GM18499 (cell line): ENCODE data around the gene RIC3.

Source experiments
- ATAC-seq: cut with Tn5 transposase; IDR thresholded peaks from one replicate; pipeline ENCODE4 v1.9.1; 2021; ENCODE audit warnings: moderate number of reproducible peaks; ENCODE audit not compliant: insufficient read depth, unreplicated experiment

RIC3 gene

DNA sequence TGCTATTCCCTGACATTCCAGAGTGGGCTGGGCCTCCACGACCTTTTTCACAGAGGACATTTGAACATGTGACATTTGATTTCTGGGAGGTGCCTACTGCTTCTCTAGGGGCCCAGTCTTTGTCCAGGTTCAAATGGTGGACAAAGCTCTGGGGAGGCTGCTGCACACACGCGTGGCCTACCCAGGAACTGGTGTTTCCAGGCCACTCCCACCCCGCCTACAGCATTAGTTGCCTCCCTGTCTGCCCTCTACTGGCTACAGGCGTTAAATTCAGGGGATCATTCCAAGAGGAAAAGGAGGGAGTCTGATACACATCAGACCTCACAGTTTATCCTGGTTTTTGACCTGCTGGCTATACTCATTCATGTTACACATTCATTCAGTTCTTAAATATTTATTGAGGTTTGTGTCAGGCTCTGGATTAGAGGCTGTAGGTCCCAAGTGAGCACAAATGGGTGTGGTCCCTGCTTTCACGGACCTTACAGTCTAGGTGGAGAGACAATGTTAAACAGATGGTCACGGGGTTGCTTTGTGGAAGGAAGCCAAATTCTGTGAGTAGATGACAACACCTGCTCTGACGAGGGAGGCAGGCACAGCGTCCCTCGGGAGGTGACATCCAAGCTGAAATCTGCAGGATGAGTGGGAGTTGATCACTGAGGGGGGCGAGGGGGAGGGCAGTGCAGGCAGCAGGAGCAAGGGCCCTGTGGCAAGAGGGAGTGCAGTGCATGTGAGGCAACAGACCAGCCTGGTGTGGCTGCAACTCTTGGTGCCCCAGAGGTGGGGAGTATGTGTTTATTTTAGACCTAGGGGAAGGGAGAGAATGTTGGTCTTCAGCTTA, 76.0 kb downstream of the RIC3 start:
- ATAC-seq = no peak

DNA sequence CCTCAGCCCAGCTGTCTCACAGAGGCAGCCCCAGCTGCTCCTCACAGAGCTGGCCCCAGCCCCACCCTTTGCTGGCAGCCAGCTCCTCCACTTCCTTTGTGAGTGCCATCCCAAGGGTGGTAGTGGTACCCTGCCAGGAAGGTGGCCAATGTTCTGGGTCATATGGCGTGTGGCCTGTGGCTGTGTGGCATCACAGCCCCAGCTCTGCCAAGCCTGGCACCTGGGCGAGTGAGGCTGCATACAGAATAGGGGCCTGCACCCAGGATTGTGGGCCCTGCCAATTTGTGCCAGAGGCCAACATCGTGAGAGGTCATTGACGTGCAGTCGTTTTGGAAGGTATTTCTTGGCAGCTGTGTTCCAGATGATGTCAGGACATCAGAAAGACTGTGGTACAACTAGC, 77.1 kb downstream of the RIC3 start:
- no peak for ATAC-seq

DNA sequence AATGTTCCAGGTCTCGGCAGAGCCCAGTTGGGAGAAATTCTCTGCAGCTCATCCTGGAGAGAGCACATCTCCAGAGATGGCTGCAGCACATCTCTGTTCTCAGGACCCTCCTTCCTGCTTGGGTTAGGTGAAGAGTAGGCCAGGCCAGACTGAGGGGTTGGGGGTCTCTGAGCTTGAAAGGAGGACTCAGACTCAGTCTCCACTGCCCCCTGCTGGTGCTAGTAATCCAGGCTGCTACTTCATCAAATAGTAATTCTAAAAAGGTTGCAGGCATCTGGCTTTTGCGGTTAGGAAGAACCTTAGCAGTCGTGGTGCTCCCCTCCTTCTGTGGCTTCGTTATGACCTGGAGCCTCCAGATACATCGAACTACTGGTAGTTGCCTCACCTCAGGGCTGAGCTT, 78.1 kb downstream of the RIC3 start:
- no peak for ATAC-seq

DNA sequence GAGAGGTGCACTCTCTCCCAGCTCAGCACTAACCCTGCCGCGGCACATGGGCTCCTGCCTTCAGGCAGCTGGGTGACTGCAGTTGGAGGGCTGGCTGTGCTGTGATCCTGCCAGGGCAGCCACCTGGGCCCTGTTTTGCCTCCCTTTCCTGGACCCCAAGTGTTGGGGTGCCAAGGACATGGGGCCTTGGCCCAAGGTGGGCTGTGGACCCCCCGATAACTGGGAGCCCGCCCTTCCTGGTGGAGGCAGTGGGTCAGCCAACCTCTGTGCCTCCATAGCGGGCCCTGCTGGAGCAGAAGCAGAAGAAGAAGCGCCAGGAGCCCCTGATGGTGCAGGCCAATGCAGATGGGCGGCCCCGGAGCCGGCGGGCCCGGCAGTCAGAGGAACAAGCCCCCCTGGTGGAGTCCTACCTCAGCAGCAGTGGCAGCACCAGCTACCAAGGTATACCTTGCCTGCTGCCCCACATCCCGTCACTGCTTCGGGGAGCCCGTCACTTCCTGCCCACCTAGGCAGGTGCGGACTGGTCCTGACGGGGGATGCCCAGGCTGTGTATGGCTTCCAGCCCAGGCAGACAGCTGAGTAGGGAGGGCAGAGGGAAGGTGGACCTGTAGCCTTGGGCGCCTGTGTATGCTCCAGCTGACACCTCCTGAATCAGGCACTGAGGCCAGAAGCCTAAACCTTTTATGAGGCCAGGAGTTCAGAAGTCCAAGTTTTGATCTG, 78.9 kb downstream of the RIC3 start:
- ATAC-seq = no peak

DNA sequence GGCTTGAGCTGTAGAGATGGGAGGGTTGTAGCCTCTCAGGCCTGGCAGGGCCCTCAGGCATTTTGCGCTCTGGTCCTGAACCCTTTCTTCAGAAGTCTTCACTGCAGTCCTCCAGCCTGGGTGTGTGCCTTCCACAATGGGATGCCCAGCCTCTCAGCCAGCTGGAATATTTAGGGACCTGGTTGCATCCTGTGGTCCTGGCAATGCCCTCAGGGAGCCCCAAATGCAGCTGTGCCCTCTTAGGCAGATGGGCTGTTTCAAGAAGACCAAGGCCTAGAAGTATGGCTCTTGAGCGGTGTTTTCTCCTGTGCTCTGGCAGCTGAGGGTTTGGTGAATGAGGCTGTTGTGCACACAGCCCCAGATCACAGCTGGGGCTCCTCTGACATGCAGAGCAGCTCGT, 81.1 kb downstream of the RIC3 start:
- ATAC-seq = no peak

DNA sequence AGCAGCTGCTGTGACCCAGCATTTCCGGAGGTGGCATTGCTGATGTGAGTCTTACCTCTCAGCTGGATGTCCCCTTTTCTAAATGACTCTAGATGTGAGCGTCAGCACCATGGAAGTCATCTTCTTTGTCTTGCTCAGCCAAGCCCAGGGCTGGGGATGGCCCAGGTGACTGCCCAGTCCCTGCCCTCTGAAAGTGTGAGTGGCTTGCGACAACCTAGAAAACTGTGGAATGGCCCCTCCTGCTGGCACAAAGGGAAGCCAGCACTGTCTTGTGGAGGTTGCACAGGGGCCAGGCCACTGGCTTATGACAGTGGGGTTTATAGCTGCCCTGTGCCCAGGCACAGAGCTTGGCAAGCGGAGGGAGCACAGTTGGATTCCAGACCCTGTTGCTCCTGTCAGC, 81.6 kb downstream of the RIC3 start:
- no peak for ATAC-seq

DNA sequence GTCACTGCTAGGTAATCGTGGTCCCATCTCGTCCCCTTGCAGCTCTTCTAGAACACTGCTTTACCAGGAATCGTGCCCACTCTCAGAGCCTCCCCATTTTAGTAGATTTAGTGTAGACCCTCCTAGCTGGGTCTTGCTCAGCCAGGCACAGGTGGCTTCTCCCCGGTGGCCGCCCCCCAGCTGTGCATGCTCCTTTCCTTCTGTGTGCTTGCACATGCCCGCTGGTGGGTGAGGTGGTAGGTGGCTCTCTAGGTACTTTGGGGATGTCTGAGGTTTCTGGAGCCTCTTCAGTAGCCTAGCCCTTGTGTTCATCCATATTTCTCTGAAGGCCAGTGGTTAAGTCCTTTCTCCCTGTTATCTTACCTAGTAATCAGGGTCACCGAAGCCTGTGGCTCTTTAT, 82.3 kb downstream of the RIC3 start:
- no peak for ATAC-seq

DNA sequence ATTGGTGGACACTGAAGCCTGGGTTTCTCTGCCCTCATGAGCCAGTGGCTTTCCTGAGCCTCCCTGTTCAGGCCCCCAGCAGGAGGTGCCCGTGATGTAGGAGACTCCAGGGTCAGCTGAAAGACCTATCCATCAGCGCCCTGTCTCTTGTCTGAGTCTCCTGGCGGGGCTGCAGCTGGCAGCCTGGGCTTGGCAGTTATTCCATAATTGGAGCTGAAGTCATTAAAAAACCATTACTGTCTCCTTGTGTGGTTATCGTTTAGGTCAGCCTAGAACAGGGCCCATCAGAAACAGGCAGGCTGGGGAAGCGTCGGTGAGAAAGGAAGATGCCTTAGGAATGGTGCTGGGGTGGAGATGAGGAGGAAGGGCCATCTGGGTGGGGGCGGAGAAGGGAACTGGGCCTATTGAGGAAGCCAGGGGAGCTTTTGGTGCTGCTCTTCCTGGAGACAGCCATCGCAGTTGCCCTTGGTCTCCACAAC, 82.8 kb downstream of the RIC3 start:
- ATAC-seq = no peak

DNA sequence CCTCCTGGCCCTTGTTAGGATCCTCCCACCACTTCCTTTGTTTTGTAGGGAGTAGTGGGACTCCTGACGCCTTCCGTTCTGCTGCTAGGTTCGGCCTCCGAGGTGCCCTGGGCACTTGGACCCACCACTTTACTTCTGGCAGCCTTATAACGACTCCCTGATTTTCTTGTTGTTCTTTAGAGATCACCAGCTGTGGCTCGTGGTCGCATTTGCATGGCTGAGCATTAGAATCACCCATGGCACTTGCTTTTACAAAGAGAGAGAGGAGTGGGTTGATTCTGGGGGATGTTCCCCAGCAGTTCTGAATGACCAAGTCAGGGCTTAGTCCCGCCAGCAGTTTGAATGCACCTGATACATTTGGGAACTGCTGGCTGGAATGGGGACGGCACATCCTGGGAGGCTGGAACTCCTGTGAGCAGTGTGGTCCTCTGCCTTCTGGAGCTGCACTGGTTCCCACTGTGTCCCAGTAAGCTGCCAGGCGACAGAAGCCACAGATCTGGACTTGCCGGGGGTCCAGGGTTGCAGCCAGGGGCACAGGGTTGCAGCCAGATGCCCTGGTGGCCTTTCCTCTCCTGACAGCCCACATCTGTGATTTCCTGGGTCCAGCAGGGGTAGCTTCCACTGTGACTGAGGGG, 83.7 kb downstream of the RIC3 start:
- ATAC-seq = no peak

DNA sequence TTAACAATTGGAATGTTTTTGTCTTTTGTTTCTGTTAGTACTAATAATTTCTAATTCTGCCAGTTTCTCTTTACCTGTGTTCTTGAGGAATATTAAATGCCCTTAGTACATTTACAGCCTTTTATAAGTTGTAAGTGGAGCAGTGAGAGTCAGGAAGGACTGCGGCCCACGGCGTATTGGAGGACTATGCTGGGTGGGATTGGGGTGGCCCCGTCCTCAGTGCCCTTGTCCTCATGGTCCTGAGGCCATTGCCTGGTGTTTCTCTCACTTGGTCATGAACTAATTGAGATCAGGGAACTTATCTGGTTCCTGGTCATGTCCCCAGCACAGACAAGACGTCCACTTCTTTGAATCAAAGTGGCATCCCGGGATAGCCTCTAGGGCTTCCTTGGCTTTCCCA, 84.5 kb downstream of the RIC3 start:
- no peak for ATAC-seq

DNA sequence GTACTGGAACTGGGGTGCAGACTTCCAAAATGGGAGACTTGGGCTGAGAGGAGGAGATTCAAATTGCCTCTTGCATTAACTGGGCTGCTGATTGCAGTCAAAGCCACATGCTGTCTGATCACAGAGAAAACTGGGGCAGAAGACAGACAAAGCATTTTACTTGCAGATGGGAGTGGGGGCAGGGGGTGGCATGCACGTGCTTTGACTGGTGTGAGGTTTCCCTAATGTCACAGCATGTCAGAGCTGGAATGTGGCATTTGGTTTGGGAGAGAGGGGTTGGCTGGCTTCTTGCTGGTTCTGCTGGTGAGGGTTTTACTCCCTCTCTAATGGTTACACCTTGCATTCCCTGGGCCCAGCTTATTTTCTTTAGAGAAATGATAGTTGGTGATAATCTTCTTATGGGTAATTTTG, 84.9 kb downstream of the RIC3 start:
- ATAC-seq = no peak

DNA sequence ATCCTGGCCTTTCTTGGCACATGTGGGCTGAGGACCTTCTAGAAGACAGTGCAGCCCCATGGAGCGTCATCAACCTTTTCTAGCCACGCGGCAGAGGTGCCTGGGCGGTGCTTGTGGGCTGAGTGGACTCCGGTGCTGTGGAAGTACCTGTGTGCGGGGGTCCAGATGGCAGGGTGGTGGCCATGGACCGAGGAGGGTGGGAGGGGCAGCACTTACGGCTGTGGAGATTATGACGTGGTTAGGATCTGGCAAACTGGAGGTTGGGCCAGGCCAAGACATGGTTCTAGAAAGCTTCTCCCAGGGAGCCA, 85.8 kb downstream of the RIC3 start:
- ATAC-seq = no peak

DNA sequence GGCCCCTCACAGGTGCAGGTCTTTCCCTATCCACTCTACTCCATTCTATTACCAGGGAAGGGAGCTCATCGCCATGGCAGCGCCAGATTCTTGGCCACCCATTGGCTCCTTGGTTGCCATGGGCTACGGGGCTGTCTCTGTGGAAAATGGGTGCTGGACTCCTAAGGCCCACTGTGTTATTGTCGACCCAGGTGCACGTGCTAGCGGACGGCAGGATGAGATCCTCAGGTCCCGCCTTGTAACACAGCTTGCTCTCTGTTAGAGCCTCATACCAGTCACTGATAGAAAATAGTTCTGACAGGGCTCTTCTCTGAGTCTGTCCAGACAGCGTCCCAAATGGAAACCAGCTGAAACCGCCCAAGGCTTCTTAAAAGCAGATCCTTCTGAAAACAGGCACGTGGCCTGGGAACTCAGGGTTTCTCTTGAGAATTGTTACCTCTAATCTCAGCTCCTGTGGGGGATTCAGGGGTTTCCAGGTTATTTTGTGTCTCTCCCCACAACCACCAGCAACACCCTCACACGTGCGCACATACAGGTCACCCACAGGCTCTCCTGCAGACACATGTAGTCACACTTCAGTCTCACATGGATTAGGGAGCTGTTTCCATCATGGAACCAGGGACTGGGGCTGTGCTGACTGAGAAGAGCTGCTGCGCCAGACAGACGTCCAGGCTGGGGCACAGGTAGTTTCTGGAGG, 86.3 kb downstream of the RIC3 start:
- ATAC-seq = no peak

DNA sequence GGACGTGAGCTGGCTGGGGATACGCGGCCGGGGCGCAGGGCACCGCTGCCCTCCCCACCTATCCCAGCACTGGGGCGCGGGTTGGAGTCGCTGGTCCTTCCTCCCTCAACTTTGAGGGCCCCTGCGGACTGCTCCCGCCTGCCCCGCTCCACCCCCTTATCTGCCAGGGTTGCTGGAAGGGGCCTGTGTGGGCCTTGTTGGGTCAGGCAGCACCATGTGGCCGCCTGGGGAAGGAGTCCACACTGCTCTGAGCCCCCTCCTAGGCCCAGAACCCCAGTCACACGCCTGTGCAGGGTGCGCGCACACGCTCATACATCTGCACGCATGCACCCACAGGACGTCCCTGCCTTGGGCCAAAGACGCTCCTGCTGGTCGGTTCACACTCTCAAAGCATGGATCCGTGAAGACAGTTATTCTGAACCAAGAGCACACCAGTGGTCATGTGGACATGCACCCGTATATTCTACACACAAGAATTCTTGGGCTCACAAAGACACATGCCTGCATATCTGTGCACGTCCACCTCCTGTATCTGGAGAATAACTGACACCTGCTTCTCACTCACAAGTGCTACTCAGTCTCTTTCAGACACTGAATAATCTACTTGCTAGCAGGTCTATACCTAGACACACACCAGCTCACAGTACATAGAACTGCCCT, 87.1 kb downstream of the RIC3 start:
- ATAC-seq = no peak

DNA sequence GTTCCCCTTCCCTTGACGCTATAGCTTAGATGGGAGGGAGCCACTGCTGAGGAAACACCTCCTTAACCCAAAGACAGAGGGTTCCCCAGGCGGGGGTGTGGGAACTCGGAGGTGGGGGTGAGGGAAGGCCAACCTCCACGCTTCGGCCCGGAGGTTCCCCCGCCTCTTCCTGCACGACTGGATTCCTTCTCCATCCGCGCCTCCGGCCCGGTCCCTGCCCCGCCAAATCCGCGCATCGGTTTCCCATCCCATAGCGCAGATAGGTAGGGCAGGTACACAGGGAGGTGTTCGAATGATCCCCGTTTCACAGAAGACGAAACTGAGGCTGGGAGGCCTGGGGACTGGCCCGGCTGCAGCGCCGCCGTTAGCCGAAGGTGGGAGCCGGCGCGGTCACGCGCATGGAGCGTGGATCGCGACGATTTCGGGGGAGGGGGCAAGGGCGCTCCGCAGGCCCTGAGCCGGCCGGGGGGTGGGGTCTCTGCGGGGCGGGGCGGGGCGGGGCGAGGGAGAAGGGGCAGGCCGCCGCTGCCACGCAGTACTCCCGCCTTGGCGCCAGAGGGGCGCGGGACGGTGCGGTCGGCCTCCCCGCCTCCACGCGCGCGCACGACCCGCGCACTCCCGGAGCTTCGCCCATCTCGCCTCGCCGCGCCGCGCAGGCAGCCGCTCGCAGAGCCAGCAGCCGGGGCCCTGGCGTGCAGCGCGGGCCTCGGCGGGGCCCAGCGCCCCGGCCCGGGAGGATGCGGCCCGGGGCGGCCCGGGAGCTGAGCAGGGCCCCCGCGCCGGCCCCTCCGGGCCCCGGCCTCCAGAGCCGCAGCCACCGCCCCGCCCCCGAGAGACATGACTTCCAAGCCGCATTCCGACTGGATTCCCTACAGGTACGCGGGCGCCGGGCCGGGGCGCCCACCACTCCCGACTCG, 87.9 kb downstream of the RIC3 start, which contains the start of gene TUB:
Gene TUB (plus strand): TSS at position 538 of the 917 bp plus-strand sequence. CDS start 300 bp downstream, at position 838.
- ATAC-seq = no peak

DNA sequence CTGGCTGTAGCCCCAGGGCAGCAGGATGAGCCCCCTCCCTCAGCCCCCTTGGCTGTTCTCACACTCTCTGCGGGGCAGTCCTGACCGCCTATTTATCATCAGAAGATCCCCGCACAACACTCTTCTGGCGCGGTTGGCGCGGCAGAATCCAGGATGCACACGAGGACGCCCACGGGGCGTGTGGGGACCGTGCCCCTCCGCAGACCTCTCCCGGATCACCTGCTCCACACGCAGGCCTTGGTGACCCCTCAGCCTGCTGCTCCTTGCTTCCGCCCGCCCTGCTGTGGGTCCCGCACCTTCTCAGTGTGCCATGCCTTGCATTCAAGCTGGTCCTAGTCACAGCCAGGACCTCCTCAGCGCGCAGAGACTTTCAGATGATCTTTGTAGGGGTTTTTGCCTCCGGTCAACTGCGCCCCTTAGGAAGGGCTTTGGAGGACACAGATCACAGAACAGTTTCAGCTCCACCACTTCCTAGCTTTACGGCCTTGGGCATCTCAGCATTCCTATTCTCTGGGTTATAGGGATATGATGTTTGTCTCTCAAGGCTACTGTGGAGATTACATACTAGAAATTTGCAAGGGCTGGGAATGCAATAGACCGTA, 88.7 kb downstream of the RIC3 start:
- no peak for ATAC-seq

DNA sequence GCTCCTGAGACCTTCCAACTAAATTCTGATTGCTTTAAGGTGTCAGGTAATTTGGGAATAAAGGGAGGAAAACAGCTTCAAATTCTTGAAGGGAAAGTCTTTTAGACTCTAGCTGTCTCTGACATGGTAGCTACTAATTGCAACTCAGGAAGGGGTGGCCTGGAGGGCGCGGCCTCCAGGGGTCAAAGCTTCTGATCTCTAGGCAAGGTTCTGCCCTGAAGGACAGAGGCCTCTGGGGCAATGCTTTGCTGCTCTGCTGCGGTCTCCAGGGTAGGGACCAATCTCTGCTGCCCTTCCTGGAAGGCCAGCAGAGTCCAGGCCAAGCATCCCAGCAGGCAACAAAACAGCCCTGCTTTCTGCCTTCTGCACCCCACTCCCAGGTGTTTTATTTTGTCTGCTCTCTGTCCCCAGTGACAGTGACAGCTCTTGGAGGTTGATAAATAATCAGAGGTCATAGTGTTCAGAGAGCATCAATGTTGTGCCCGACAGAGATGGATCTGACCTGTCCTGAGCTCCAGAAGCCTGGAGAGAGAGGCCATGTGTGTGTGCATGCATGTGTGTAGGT, 89.6 kb downstream of the RIC3 start:
- no peak for ATAC-seq

DNA sequence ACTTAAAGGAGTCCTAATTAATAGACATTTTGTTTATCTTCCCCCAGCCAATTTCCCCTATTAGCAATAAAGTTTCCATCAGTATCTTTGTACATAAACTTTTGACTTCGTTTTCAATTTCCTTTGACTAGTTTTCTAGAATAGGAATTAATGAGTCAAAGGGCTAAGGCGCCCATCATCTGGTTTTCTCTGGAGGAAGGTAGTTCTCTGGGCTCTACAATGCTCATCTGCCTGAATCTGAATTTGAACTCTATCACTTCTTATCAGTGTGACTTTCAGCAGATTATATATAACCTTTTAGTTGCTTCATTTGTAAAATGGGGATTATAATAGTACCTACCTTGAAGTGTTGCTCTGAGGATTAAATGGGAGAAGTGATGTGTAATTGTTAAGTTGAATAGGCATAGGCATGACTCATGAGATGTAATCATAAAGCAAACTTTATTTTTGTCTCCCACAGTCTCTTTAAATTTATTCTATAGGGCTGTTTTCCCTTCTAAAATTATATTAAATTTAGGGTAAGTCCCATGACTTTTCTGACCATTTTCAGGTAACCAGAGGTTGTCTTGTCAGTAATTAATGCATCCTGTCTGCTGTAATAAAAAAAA, 93.6 kb downstream of the RIC3 start:
- ATAC-seq = no peak
